Adrenal gland (tissue), 5 donors: ENCODE data around the gene FRMD5.
"Not testable (repeated sequence)": the region's sequence is repeated elsewhere in the genome, so short reads cannot be mapped to it uniquely, and the experiment has no call there.

Experiments
- POLR2A ChIP-seq, 2 donors: fragments of 450-650 bp; IDR thresholded peaks; one replicate each; pipeline ENCODE4 v1.6.1; 2017; ENCODE audit warnings: antibody characterized with exemption in 2 of 2, mild to moderate bottlenecking in 2 of 2, moderate library complexity in 1 of 2
- TF ChIP-seq, protein P1 (sequence below), 6 experiments: fragments of 450-650 bp in 4 of 6; fragments of 200-600 bp in 2 of 6; sonication (generic) in 1 of 6; IDR thresholded peaks; 1 replicate in 5 of 6; 2 replicates in 1 of 6; pipeline versions ENCODE4 v1.5.1 to v1.8.0; 2016 to 2021; ENCODE audit warnings: antibody characterized with exemption in 6 of 6, mild to moderate bottlenecking in 2 of 6, moderate library complexity in 1 of 6
- donor health status: DM: no; HTN: no; CAD: no.

DNA sequence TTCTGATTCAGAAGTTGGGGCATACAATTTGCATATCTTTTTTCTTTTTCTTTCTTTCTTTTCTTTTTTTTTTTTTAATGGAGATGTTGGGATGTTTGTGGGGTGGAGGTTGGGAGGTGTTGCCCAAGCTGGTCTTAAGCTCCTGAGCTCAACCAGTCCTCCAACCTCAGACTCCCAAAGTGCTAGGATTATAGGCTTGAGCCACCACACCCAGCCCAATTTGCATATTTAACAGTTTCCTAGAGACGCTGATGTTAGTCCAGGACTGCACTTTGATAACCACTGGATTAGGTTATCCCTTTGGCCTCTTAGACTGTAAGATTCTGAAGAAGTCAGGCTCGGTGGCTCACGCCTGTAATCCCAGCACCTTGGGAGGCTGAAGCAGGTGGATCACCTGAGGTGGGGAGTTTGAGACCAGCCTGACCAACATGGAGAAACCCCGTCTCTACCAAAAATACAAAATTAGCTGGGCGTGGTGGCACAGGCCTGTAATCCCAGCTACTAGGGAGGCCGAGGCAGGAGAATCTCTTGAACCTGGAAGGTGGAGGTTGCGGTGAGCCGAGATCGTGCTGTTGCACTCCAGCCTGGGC lies 365.0 kb downstream of the FRMD5 start:
- TF ChIP-seq, protein P1, sequence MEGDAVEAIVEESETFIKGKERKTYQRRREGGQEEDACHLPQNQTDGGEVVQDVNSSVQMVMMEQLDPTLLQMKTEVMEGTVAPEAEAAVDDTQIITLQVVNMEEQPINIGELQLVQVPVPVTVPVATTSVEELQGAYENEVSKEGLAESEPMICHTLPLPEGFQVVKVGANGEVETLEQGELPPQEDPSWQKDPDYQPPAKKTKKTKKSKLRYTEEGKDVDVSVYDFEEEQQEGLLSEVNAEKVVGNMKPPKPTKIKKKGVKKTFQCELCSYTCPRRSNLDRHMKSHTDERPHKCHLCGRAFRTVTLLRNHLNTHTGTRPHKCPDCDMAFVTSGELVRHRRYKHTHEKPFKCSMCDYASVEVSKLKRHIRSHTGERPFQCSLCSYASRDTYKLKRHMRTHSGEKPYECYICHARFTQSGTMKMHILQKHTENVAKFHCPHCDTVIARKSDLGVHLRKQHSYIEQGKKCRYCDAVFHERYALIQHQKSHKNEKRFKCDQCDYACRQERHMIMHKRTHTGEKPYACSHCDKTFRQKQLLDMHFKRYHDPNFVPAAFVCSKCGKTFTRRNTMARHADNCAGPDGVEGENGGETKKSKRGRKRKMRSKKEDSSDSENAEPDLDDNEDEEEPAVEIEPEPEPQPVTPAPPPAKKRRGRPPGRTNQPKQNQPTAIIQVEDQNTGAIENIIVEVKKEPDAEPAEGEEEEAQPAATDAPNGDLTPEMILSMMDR (IDR thresholded peaks at IDR 0.05), result not testable (repeated sequence)
- TF ChIP-seq POLR2A (IDR thresholded peaks at IDR 0.05), result not testable (repeated sequence)
